Calu3 (cell line): ENCODE data around the gene CNIH2. TPM values are rescaled to one million over a fixed set of nuclear protein-coding genes. Genes with fewer than 3 reads are reported as not detected.

Experiments used
- BruUV-seq: library from RNA; stranded (reverse); fragments of 400-500 nt; replicated peaks from 2 replicates; lab custom pipeline; 2021; lab: Mats Ljungman, UMichigan
- CTCF ChIA-PET: fragments of 300-600 bp; sonication (Branson Sonifier 250); formaldehyde crosslinking; loops from one replicate; lab custom pipeline; 2022; ENCODE audit warnings: antibody characterized with exemption; lab: Charles Lee
- DNase-seq: peaks from one replicate; pipeline ENCODE4 v3.0.0; 2022
- H3K27ac Mint-ChIP-seq: one replicate; pipeline ENCODE4 v1.8.0; 2022; ENCODE audit warnings: mixed read lengths; ENCODE audit not compliant: unreplicated experiment
- H3K27me3 Mint-ChIP-seq: one replicate; pipeline ENCODE4 v1.8.0; 2022; ENCODE audit warnings: mixed read lengths; ENCODE audit not compliant: unreplicated experiment
- H3K36me3 Mint-ChIP-seq: one replicate; pipeline ENCODE4 v1.8.0; 2022; ENCODE audit warnings: mild to moderate bottlenecking, moderate library complexity, mixed read lengths; ENCODE audit not compliant: insufficient read depth, unreplicated experiment
- H3K4me1 Mint-ChIP-seq: one replicate; pipeline ENCODE4 v1.8.0; 2022; ENCODE audit warnings: mild to moderate bottlenecking, low read depth, mixed read lengths; ENCODE audit not compliant: unreplicated experiment
- H3K4me3 Mint-ChIP-seq: one replicate; pipeline ENCODE4 v1.8.0; 2022; ENCODE audit warnings: mild to moderate bottlenecking, low read depth, moderate library complexity, mixed read lengths; ENCODE audit not compliant: unreplicated experiment
- H3K9me3 Mint-ChIP-seq: one replicate; pipeline ENCODE4 v1.8.0; 2022; ENCODE audit warnings: low read depth, mixed read lengths; ENCODE audit not compliant: unreplicated experiment
- intact Hi-C: fragments of 100-400 bp; cut with micrococcal nuclease; formaldehyde crosslinking; loops from one replicate; pipeline ENCODE4 v1.10.0; 2022; ENCODE audit not compliant: unreplicated experiment
- total RNA-seq: library from RNA; stranded (reverse); gene quantifications from 2 replicates; pipeline ENCODE4 v1.2.3, GENCODE V29; 2022
- TF ChIP-seq, protein P1 (sequence below): fragments of 200-600 bp; IDR thresholded peaks from one replicate; pipeline ENCODE4 v1.8.0; 2022; ENCODE audit warnings: antibody characterized with exemption; ENCODE audit not compliant: unreplicated experiment

The CNIH2 gene
- total RNA-seq, 1 experiment from 2014 or later, result 2.9 TPM

DNA sequence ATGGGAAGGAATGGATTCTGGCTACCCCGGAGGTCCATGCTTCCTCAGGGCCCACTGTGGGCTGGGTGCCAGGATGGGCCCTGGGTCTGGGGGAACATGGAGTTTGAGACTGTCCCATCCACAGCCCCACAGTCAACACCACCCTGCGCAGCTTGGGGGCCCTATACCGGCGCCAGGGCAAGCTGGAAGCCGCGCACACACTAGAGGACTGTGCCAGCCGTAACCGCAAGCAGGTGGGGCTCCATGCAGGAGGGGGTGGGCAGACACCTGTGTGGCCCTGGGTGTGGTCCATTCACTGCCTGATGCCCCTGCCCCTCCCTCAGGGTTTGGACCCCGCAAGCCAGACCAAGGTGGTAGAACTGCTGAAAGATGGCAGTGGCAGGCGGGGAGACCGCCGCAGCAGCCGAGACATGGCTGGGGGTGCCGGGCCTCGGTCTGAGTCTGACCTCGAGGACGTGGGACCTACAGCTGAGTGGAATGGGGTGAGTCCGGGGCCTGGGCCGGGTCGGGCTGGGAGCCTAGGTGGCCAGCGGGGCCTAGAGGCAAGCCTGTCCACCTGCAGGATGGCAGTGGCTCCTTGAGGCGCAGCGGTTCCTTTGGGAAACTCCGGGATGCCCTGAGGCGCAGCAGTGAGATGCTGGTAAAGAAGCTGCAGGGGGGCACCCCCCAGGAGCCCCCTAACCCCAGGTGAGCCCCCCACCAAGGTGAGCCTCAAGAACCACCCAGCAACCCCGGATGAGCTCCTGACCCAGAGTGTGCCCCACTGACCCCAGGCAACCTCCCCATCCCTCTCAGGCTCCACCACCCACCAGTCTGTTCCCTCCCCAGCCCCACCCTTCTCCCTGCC is 12.2 kb upstream of the CNIH2 start:
- TF ChIP-seq, protein P1, sequence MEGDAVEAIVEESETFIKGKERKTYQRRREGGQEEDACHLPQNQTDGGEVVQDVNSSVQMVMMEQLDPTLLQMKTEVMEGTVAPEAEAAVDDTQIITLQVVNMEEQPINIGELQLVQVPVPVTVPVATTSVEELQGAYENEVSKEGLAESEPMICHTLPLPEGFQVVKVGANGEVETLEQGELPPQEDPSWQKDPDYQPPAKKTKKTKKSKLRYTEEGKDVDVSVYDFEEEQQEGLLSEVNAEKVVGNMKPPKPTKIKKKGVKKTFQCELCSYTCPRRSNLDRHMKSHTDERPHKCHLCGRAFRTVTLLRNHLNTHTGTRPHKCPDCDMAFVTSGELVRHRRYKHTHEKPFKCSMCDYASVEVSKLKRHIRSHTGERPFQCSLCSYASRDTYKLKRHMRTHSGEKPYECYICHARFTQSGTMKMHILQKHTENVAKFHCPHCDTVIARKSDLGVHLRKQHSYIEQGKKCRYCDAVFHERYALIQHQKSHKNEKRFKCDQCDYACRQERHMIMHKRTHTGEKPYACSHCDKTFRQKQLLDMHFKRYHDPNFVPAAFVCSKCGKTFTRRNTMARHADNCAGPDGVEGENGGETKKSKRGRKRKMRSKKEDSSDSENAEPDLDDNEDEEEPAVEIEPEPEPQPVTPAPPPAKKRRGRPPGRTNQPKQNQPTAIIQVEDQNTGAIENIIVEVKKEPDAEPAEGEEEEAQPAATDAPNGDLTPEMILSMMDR, result no peak
- intact Hi-C loops, result no loop called here
- no peaks in the 10 kb centered on the region for H3K27me3 Mint-ChIP-seq
- H3K27ac Mint-ChIP-seq, result no peak overlapping the region
- H3K9me3 Mint-ChIP-seq, result no peaks in the 10 kb centered on the region
- no peak for DNase-seq
- H3K4me1 Mint-ChIP-seq, result peaks cover 16% of the 10 kb centered on the region
- no TSS peak for BruUV-seq
- CTCF ChIA-PET, result interaction anchor here (0.7 kb wide), 1 partner anchor 43 kb away, joined by 3 read pairs; no protein-coding TSS in a partner anchor
- H3K36me3 Mint-ChIP-seq, result peaks cover 78% of the 10 kb centered on the region
- H3K4me3 Mint-ChIP-seq, result no peak overlapping the region

DNA sequence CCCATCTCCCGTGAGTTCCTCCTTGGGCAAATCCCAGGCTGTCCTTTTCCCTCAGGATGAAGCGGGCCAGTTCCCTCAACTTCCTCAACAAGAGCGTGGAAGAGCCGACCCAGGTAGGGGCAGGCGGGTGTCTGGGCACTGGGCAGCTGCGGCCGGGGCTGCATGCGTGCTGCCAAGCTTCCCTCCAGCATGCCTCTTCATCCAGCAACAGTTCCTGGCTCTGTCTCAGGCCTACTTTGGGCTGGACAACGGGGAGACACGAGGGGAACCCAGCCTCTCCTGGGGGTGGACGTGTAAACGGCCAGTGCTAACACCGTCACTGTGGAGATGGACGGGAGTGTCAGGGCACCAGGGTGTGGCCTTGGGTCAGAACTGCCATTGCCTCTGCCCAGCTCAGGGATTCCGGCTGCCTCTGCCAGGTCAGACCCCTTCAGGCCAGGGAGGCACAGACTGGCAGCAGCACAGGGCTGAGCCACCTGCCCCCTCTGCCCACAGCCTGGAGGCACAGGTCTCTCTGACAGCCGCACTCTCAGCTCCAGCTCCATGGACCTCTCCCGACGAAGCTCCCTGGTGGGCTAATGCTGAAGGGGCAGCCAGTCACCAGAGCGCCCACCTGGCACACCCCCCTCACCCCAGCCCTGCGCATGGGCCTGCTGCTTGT is 11.5 kb upstream of the CNIH2 start:
- CTCF ChIA-PET, result no interaction called here
- TF ChIP-seq, protein P1, result no peak
- no TSS peak for BruUV-seq
- Mint-ChIP-seq H3K36me3 (peaks cover 77% of the 10 kb centered on the region), H3K4me1 (peaks cover 16% of the 10 kb centered on the region), H3K27me3 (no peaks in the 10 kb centered on the region), H3K27ac (no peak overlapping the region), H3K4me3 (no peak overlapping the region), H3K9me3 (no peaks in the 10 kb centered on the region)
- DNase-seq, result no peak
- intact Hi-C loops, result no loop called here

DNA sequence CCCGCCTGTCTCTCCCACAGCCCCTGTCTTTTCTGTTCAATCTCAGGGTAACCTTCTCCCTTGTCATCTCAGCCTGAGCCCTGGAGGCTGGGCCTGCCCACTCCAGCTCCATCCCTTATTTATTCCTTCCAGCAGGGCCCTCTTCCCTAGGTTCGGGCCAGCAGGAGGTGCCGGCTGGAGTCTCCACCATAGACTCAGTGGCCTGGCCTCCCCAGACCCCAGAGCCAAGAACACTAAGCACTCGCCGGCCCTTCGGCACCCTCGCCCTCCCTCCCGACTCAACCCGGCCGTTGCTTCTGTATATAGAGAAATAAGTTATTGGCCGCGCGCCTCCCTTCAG is 11.0 kb upstream of the CNIH2 start:
- no TSS peak for BruUV-seq
- Mint-ChIP-seq H3K27ac (no peak overlapping the region), H3K4me1 (peaks cover 16% of the 10 kb centered on the region), H3K36me3 (peaks cover 76% of the 10 kb centered on the region), H3K9me3 (no peaks in the 10 kb centered on the region), H3K27me3 (no peaks in the 10 kb centered on the region), H3K4me3 (no peak overlapping the region)
- TF ChIP-seq, protein P1, result no peak
- intact Hi-C loops, result no loop called here
- no peak for DNase-seq
- CTCF ChIA-PET, result no interaction called here

DNA sequence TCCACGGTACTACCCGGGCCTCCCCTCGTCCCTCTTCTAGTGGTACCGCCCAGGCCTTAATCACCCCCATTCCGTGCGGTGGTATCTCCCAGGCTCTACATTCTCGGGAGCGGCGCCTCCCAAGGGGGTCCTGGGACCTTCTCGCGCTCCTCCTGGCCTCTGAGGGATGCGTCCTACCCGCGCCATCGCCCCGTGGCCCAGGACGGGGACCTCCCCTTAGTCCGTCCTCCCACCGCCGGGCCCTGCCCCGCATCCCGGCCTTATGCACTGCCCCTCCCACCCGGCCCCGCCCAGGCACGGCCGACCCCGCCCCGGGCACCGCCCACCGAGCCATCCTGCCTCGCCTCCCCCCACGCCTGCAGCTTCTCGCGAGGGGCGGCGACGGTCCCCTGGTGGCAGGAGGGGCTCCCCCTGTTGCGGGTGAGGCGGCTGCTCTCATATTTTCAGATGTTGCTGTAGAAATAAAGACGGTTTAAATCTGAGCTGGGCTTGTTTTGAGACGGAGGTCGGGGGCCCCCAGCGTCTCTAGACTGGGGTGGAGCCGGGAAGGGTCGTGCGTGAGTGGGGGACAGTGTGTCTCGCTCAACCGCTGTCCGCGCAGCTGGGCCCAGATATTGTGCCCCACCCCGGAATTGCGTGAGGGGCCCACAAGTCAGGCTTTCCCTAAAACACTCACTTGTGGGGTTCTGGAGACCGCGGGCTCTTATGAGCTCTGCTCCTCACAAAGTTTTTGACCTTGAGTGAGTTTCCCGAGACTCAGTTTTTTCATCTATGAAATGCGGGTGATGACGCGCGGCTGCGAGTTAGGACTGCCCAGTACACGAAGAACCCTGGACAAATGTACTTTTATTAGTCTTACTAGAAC is 10.4 kb upstream of the CNIH2 start:
- intact Hi-C loops, result no loop called here
- TF ChIP-seq, protein P1, result no peak
- peak overlapping the region; percentile 85 for H3K27ac Mint-ChIP-seq
- H3K36me3 Mint-ChIP-seq, result peaks cover 70% of the 10 kb centered on the region
- H3K4me3 Mint-ChIP-seq, result peak overlapping the region; percentile 95
- no peaks in the 10 kb centered on the region for H3K9me3 Mint-ChIP-seq
- CTCF ChIA-PET, result interaction anchor here (0.6 to 1.0 kb wide), 7 partner anchors 9 to 436 kb away, joined by 3 to 9 read pairs (median 4); no protein-coding TSS in a partner anchor
- H3K4me1 Mint-ChIP-seq, result peaks cover 16% of the 10 kb centered on the region
- no TSS peak for BruUV-seq
- peak; percentile 63 for DNase-seq
- no peaks in the 10 kb centered on the region for H3K27me3 Mint-ChIP-seq
